Measurements from ENCODE around the gene IDI2.
A peak's percentile ranks its signal among the peaks of the same experiment; 100 is the strongest.

Gene IDI2

GRCh38 chr10:1003884-1004670 is 21.6 kb downstream of the IDI2 start:
- no peak for DNase-seq

GRCh38 chr10:1002425-1003006 is 23.1 kb downstream of the IDI2 start:
- DNase-seq: no peak

- no peak for DNase-seq
Observed at GRCh38 chr10:997266-998022, 28.2 kb downstream of the IDI2 start.

- no peak for DNase-seq
Observed at GRCh38 chr10:996031-996430, 29.6 kb downstream of the IDI2 start.

- DNase-seq: no peak
Observed at GRCh38 chr10:995559-995926, 30.1 kb downstream of the IDI2 start.

GRCh38 chr10:994836-995558 is 30.7 kb downstream of the IDI2 start:
- no peak for DNase-seq

GRCh38 chr10:992871-993270 is 32.8 kb downstream of the IDI2 start:
- DNase-seq: no peak

- no peak for DNase-seq
Observed at GRCh38 chr10:992467-992866, 33.2 kb downstream of the IDI2 start.

- no peak for DNase-seq
Observed at GRCh38 chr10:990808-991207, 34.9 kb downstream of the IDI2 start.

GRCh38 chr10:988667-989545 is 36.8 kb downstream of the IDI2 start:
- DNase-seq: peak; percentile 12

- DNase-seq: peak; percentile 98
Observed at GRCh38 chr10:987870-988666, 37.6 kb downstream of the IDI2 start, which contains the start of gene GTPBP4. Gene GTPBP4 (plus strand): TSS chr10:988434. CDS start chr10:988480, 46 bp downstream.

- no peak for DNase-seq
Observed at GRCh38 chr10:987620-987869, 38.1 kb downstream of the IDI2 start.

- peak; percentile 91 for DNase-seq
Observed at GRCh38 chr10:986881-987619, 38.6 kb downstream of the IDI2 start.

- peak; percentile 47 for DNase-seq
Observed at GRCh38 chr10:986137-986825, 39.4 kb downstream of the IDI2 start.

GRCh38 chr10:985361-985760 is 40.3 kb downstream of the IDI2 start:
- DNase-seq: no peak

- peak; percentile 22 for DNase-seq
Observed at GRCh38 chr10:983971-984655, 41.5 kb downstream of the IDI2 start.

GRCh38 chr10:983401-983800 is 42.3 kb downstream of the IDI2 start:
- no peak for DNase-seq

GRCh38 chr10:980468-981093 is 45.1 kb downstream of the IDI2 start:
- DNase-seq: no peak
